Measurements from ENCODE around the gene ADGRL1.

ADGRL1 gene

GRCh38 chr19:14138576-14139265, 67.2 kb downstream of the ADGRL1 start:
- no peak for DNase-seq (ENCODE audit: low spot score)

- peak; percentile 99 for DNase-seq (ENCODE audit: low spot score)
Measured at GRCh38 chr19:14136509-14137281, 69.3 kb downstream of the ADGRL1 start, which contains the start of gene ASF1B. TSS of gene ASF1B (minus strand) at chr19:14136589. CDS start at chr19:14136456, 133 bp downstream.

- DNase-seq (ENCODE audit: low spot score), result no peak
Measured at GRCh38 chr19:14135985-14136508, 69.9 kb downstream of the ADGRL1 start.

- DNase-seq (ENCODE audit: low spot score), result peak; percentile 17
Measured at GRCh38 chr19:14135355-14135754, 70.6 kb downstream of the ADGRL1 start.

- DNase-seq (ENCODE audit: low spot score), result no peak
Measured at GRCh38 chr19:14127929-14128509, 78.0 kb downstream of the ADGRL1 start.

GRCh38 chr19:14127176-14127575, 78.8 kb downstream of the ADGRL1 start:
- DNase-seq (ENCODE audit: low spot score), result no peak

GRCh38 chr19:14122924-14123323, 83.0 kb downstream of the ADGRL1 start:
- no peak for DNase-seq (ENCODE audit: low spot score)

- DNase-seq (ENCODE audit: low spot score), result no peak
Measured at GRCh38 chr19:14120497-14120780, 85.5 kb downstream of the ADGRL1 start.

- DNase-seq (ENCODE audit: low spot score), result no peak
Measured at GRCh38 chr19:14119644-14120496, 86.1 kb downstream of the ADGRL1 start.

GRCh38 chr19:14119146-14119545, 86.8 kb downstream of the ADGRL1 start:
- no peak for DNase-seq (ENCODE audit: low spot score)

- no peak for DNase-seq (ENCODE audit: low spot score)
Measured at GRCh38 chr19:14118165-14119051, 87.6 kb downstream of the ADGRL1 start.

- peak; percentile 96 for DNase-seq (ENCODE audit: low spot score)
Measured at GRCh38 chr19:14117668-14118164, 88.3 kb downstream of the ADGRL1 start, which contains the start of gene PRKACA. TSS of gene PRKACA (minus strand) at chr19:14117762. CDS start at chr19:14117547, 215 bp downstream.

- peak; percentile 23 for DNase-seq (ENCODE audit: low spot score)
Measured at GRCh38 chr19:14116918-14117578, 88.9 kb downstream of the ADGRL1 start.

GRCh38 chr19:14116525-14116917, 89.4 kb downstream of the ADGRL1 start:
- DNase-seq (ENCODE audit: low spot score), result no peak

GRCh38 chr19:14115756-14116155, 90.2 kb downstream of the ADGRL1 start:
- no peak for DNase-seq (ENCODE audit: low spot score)

GRCh38 chr19:14114854-14115253, 91.1 kb downstream of the ADGRL1 start:
- peak; percentile 52 for DNase-seq (ENCODE audit: low spot score)

GRCh38 chr19:14114439-14114838, 91.5 kb downstream of the ADGRL1 start:
- no peak for DNase-seq (ENCODE audit: low spot score)

GRCh38 chr19:14113762-14114414, 92.1 kb downstream of the ADGRL1 start:
- peak; percentile 67 for DNase-seq (ENCODE audit: low spot score)

- DNase-seq (ENCODE audit: low spot score), result no peak
Measured at GRCh38 chr19:14112809-14113385, 93.1 kb downstream of the ADGRL1 start.
